Activated CD4-positive, CD25-positive, alpha-beta regulatory T cell treated with anti-CD3 and anti-CD28 coated beads, Interleukin-2, amount 50 U/mL, for 24 hours (primary cell): ENCODE results near the gene CARNS1.
A peak's percentile ranks its signal among the peaks of the same experiment; 100 is the strongest.
"Not testable (repeated sequence)": the region's sequence is repeated elsewhere in the genome, so short reads cannot be mapped to it uniquely, and the experiment has no call there.

ENCODE experiments used
- ATAC-seq, 2 donors: fragments of 150-1000 bp; cut with Tn5 transposase; one replicate each; pipeline ENCODE4 v1.10.0; 2021; ENCODE audit warnings: mild to moderate bottlenecking in 1 of 2, moderate library complexity in 1 of 2

CARNS1 gene

GRCh38 chr11:67397536-67397935 lies 17.9 kb upstream of the CARNS1 start:
- ATAC-seq, result no peak

GRCh38 chr11:67397986-67398660 lies 17.4 kb upstream of the CARNS1 start:
- no peak for ATAC-seq

GRCh38 chr11:67398661-67399563 lies 16.6 kb upstream of the CARNS1 start:
- ATAC-seq, result no peak

GRCh38 chr11:67400251-67400941 lies 15.1 kb upstream of the CARNS1 start:
- no peak for ATAC-seq

GRCh38 chr11:67400942-67401494 lies 14.5 kb upstream of the CARNS1 start:
- ATAC-seq, result peak in 1 of 2 donors; percentile 0

- peak; percentile 74 to 76 for ATAC-seq
These were observed 13.8 kb upstream of the CARNS1 start, which contains the start of gene PPP1CA for GRCh38 chr11:67401495-67402191. TSS of gene PPP1CA (minus strand) at chr11:67401858. CDS start at chr11:67401782, 76 bp downstream.

GRCh38 chr11:67402192-67402839 lies 13.2 kb upstream of the CARNS1 start:
- not testable (repeated sequence) for ATAC-seq

GRCh38 chr11:67403085-67403484 lies 12.4 kb upstream of the CARNS1 start:
- not testable (repeated sequence) for ATAC-seq

GRCh38 chr11:67404515-67405195 lies 10.8 kb upstream of the CARNS1 start:
- ATAC-seq, result no peak

- ATAC-seq, result no peak
These were observed 10.3 kb upstream of the CARNS1 start for GRCh38 chr11:67405196-67405567.

- ATAC-seq, result no peak
These were observed 9.7 kb upstream of the CARNS1 start for GRCh38 chr11:67405688-67406339.

- no peak for ATAC-seq
These were observed 9.0 kb upstream of the CARNS1 start for GRCh38 chr11:67406420-67406968.

GRCh38 chr11:67406969-67407687 lies 8.3 kb upstream of the CARNS1 start:
- ATAC-seq, result no peak

- no peak for ATAC-seq
These were observed 7.8 kb upstream of the CARNS1 start for GRCh38 chr11:67407688-67408163.

GRCh38 chr11:67408437-67409200 lies 6.9 kb upstream of the CARNS1 start:
- ATAC-seq, result no peak

- ATAC-seq, result peak; percentile 67
These were observed 6.2 kb upstream of the CARNS1 start for GRCh38 chr11:67409261-67409666.

- no peak for ATAC-seq
These were observed 5.6 kb upstream of the CARNS1 start for GRCh38 chr11:67409781-67410368.

- no peak for ATAC-seq
These were observed 5.1 kb upstream of the CARNS1 start for GRCh38 chr11:67410369-67410831.
